Thyroid gland (tissue), 4 donors: ENCODE measurements around the gene WNT5B.

ENCODE experiments used
- CTCF ChIP-seq, 6 experiments: fragments of 200-600 bp in 3 of 6; fragments of 450-650 bp in 3 of 6; sonication (generic) in 3 of 6; IDR thresholded peaks; one replicate each; pipeline ENCODE4 v1.5.1; 2016 to 2019; ENCODE audit warnings: antibody characterized with exemption in 6 of 6, mild to moderate bottlenecking in 2 of 6, inconsistent platforms in 1 of 6, moderate library complexity in 1 of 6
- POLR2A ChIP-seq, 2 donors: fragments of 450-650 bp; IDR thresholded peaks; one replicate each; pipeline ENCODE4 v1.6.1; 2017; ENCODE audit warnings: antibody characterized with exemption in 2 of 2, mild to moderate bottlenecking in 2 of 2, moderate library complexity in 1 of 2

GRCh38 chr12:1608713-1609119 is 20.3 kb upstream of the WNT5B start:
- no peak for TF ChIP-seq CTCF (IDR thresholded peaks at IDR 0.05)
- TF ChIP-seq POLR2A (IDR thresholded peaks at IDR 0.05), result no peak
